Fibroblast of the aortic adventitia (primary cell): ENCODE measurements around the gene RBM12. TPM values are rescaled to one million over a fixed set of nuclear protein-coding genes. Genes with fewer than 3 reads are reported as not detected.
"Not testable (repeated sequence)": the region's sequence is repeated elsewhere in the genome, so short reads cannot be mapped to it uniquely, and the experiment has no call there.

Experiments used
- DNase-seq: peaks from one replicate; pipeline ENCODE4 v3.0.0-alpha.2; 2010; ENCODE audit warnings: low read depth
- H3K4me3 ChIP-seq: 2 replicates; pipeline ENCODE4 v1.5.1; 2011; ENCODE audit warnings: low read depth, mild to moderate bottlenecking, control low read depth, low read length, moderate library complexity
- total RNA-seq: library from RNA; depleted of rRNA; stranded (reverse); fragments of >200 nt; gene quantifications from 2 replicates; pipeline ENCODE4 v1.2.3, GENCODE V29; 2012; ENCODE audit warnings: low replicate concordance
- TF ChIP-seq, protein P1 (sequence below): IDR thresholded peaks from 2 replicates; pipeline ENCODE4 v1.5.1; 2011; ENCODE audit warnings: mild to moderate bottlenecking, low read length, control low read depth, inconsistent platforms; ENCODE audit not compliant: insufficient read depth

RBM12 gene
- total RNA-seq, 1 donor, result 65.4 TPM

DNA sequence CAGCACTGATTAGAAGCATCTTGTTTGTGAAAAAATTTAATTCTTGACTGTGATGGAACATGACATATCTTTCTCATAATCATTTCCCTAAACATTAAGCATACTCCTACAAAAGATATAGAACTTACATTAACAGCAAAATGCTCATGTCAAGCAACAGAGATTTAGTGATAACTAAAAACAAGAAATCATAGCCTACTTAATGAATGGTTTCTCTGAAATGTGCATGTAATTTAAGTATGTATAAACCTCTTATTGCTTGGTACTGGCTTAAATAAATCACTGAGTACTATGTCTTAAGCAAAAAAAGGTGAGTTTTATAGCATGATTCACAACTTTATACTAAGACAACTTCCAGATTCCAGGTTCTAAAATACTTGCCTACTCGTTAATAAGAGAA is 43.8 kb upstream of the RBM12 start:
- no peak overlapping the region for H3K4me3 ChIP-seq
- TF ChIP-seq, protein P1, sequence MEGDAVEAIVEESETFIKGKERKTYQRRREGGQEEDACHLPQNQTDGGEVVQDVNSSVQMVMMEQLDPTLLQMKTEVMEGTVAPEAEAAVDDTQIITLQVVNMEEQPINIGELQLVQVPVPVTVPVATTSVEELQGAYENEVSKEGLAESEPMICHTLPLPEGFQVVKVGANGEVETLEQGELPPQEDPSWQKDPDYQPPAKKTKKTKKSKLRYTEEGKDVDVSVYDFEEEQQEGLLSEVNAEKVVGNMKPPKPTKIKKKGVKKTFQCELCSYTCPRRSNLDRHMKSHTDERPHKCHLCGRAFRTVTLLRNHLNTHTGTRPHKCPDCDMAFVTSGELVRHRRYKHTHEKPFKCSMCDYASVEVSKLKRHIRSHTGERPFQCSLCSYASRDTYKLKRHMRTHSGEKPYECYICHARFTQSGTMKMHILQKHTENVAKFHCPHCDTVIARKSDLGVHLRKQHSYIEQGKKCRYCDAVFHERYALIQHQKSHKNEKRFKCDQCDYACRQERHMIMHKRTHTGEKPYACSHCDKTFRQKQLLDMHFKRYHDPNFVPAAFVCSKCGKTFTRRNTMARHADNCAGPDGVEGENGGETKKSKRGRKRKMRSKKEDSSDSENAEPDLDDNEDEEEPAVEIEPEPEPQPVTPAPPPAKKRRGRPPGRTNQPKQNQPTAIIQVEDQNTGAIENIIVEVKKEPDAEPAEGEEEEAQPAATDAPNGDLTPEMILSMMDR, result no peak
- DNase-seq, result no peak

- H3K4me3 ChIP-seq, DNase-seq: not testable (repeated sequence)
These were observed 42.2 kb upstream of the RBM12 start for GRCh38 chr20:35706591-35707529.

DNA sequence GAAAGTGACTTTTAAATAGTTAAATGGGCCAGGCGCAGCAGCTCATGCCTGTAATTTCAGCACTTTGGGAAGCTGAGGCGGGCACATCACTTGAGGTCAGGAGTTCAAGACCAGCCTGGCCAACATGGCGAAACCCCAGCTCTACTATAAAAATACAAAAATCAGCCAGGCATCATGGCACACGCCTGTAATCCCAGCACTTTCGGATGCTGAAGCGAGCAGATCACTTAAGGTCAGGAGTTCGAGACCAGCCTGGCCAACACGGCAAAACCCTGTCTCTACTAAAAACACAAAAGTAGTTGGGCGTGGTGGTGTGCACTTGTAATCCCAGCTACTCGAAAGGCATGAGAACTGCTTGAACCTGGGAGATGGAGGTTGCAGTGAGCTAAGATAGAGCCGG is 41.2 kb upstream of the RBM12 start:
- not testable (repeated sequence) for DNase-seq

GRCh38 chr20:35704514-35705261 is 40.0 kb upstream of the RBM12 start:
- no peak overlapping the region for H3K4me3 ChIP-seq
- no peak for DNase-seq
- TF ChIP-seq, protein P1, result no peak

More for the DNA sequence above, 41.2 kb upstream of the RBM12 start:
- not testable (repeated sequence) for H3K4me3 ChIP-seq

DNA sequence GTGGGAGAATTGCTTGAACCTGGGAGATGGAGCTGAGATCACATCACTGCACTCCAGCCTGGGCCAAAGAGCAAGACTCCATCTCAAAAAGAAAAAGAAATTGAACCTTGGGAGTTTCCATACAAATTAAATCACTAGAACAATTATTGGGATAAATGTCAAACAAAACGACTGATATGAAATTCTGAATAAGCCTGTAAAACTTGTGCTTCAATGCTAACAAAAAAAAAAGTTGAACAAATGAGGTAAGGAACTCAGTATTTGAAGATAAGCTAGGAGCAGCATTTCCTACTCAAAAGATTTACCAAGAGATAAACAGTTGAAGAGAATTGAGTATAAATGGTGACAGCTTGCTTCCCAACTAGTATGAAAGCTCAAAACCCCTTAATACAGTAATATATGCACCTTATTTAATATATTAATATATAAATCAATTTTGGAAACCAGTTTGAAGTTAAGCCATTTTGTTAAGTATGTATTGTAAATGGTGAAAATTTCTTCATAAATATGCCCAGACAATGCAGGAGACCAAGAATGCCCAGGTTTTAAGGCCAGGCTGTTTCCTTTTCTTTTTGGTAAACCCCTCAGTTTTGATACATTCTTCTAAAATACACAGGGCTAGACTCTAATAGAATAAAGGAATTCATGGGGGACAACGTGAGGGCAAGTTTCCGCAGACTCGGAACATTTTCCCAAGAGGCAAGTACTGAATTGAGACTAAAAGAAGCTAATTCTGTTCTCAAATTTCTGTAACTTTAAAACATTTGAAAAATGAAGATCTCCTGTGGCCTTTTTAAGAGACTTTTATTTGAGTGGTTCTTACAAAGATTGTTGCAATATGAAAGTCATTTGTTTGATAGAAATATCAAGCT is 38.4 kb upstream of the RBM12 start:
- no peak overlapping the region for H3K4me3 ChIP-seq
- TF ChIP-seq, protein P1, result no peak
- no peak for DNase-seq

- TF ChIP-seq, protein P1, result no peak
- DNase-seq, result peak; percentile 39
- no peak overlapping the region for H3K4me3 ChIP-seq
These were observed 37.5 kb upstream of the RBM12 start for GRCh38 chr20:35702051-35702823.

DNA sequence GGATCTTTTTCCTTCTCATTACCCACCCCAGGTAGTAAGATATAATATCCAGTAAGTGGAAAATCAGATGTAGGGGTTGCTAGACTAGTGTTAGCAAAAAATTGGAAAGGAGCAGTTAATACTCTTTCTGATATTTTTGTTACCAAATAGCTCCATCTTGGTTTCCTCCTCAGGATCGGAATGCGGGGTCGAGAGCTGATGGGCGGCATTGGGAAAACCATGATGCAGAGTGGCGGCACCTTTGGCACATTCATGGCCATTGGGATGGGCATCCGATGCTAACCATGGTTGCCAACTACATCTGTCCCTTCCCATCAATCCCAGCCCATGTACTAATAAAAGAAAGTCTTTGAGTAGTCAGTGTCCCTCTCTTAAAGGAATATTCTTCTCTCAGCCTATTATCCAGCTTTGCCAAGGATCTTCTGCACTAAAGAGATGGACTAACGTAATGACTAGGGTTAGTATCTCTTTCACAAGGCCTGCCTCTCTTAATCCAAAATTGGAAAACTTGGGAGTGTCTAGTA is 36.0 kb upstream of the RBM12 start:
- DNase-seq, result no peak
- H3K4me3 ChIP-seq, result peak overlapping the region; percentile 98
- TF ChIP-seq, protein P1, result no peak
